Left lung (tissue), 10 donors: ENCODE results near the gene ARHGAP18. TPM values are rescaled to one million over a fixed set of nuclear protein-coding genes. Genes with fewer than 3 reads are reported as not detected.

Experiments used
- ATAC-seq: fragments of 200-7000 bp; cut with Tn5 transposase; one replicate; pipeline ENCODE4 v1.9.1; 2020; ENCODE audit warnings: moderate library complexity
- DNase-seq, 4 donors: peaks; one replicate each; pipeline ENCODE4 v3.0.0-alpha.2; 2013 to 2020
- H3K27ac ChIP-seq, 2 donors: fragments of 200-600 bp; sonication (generic) in 1 of 2; one replicate each; pipeline versions ENCODE4 v1.5.0 to v1.8.0; 2020 to 2021
- H3K27me3 ChIP-seq, 2 donors: fragments of 200-600 bp; sonication (generic) in 1 of 2; one replicate each; pipeline versions ENCODE4 v1.5.0 to v1.8.0; 2020 to 2021
- H3K36me3 ChIP-seq, 2 donors: fragments of 200-600 bp; sonication (generic) in 1 of 2; one replicate each; pipeline versions ENCODE4 v1.5.0 to v1.8.0; 2020 to 2021
- H3K4me1 ChIP-seq, 2 donors: fragments of 200-600 bp; one replicate each; pipeline ENCODE4 v1.8.0; 2021
- H3K4me3 ChIP-seq, 2 donors: fragments of 200-600 bp; sonication (generic) in 1 of 2; one replicate each; pipeline versions ENCODE4 v1.5.0 to v1.8.0; 2020 to 2021; ENCODE audit warnings: mild to moderate bottlenecking in 1 of 2
- H3K9me3 ChIP-seq, 2 donors: fragments of 200-600 bp; sonication (generic) in 1 of 2; one replicate each; pipeline versions ENCODE4 v1.5.0 to v1.8.0; 2020 to 2021
- CTCF ChIP-seq, 2 donors: fragments of 200-600 bp; sonication (generic) in 1 of 2; IDR thresholded peaks; one replicate each; pipeline versions ENCODE4 v1.5.0 to v1.8.0; 2021; ENCODE audit warnings: antibody characterized with exemption in 2 of 2
- intact Hi-C, 2 donors: fragments of 100-400 bp; cut with DNase I; formaldehyde crosslinking; loops; one replicate each; pipeline versions ENCODE4 v1.11.2 to v1.14.2; 2022
- polyA plus RNA-seq, 6 donors: library from polyadenylated mRNA; unstranded; fragments of 120-200 nt; gene quantifications; one replicate each; pipeline ENCODE4 v1.2.1, GENCODE V29; 2013; ENCODE audit not compliant: insufficient read length in 6 of 6
- total RNA-seq, 2 donors: library from RNA; stranded (reverse); fragmentation: NEBNext Ultra II Directional; extraction: Animal tissue kit (Norgen Biotek cat#: 25700); gene quantifications; one replicate each; pipeline ENCODE4 v1.2.1, GENCODE V29; 2021
- donor health status: DM: no; HTN: yes; CAD: no.
- donor health status: DM: no; HTN: no; CAD: no.

Gene ARHGAP18
- total and polyA plus RNA-seq, 8 donors: 46.0 to 76.4 (median 67.9) TPM

GRCh38 chr6:129707882-129708495 is 2.0 kb downstream of the ARHGAP18 start:
- Histone ChIP-seq H3K4me1 (peaks cover 6 to 44% of the 10 kb centered on the region in 2 donors), H3K27me3 (no peaks in the 10 kb centered on the region), H3K9me3 (no peaks in the 10 kb centered on the region), H3K36me3 (peaks cover 0 to 10% of the 10 kb centered on the region in 2 donors), H3K4me3 (peak overlapping the region; percentile 66 to 73), H3K27ac (peak overlapping the region in 1 of 2 donors; percentile 82)
- DNase-seq (no peak), ATAC-seq (no peak)
- intact Hi-C loops: no loop called here
- TF ChIP-seq CTCF (IDR thresholded peaks at IDR 0.05): no peak

- H3K9me3 ChIP-seq: no peaks in the 10 kb centered on the region
- H3K36me3 ChIP-seq: peaks cover 0 to 10% of the 10 kb centered on the region in 2 donors
- DNase-seq (no peak), ATAC-seq (no peak)
- no peaks in the 10 kb centered on the region for H3K27me3 ChIP-seq
- H3K4me1 ChIP-seq: peaks cover 6 to 53% of the 10 kb centered on the region in 2 donors
- no peak overlapping the region for H3K4me3 ChIP-seq
- intact Hi-C loops: no loop called here
- no peak overlapping the region for H3K27ac ChIP-seq
- no peak for TF ChIP-seq CTCF (IDR thresholded peaks at IDR 0.05)
Measured at GRCh38 chr6:129707028-129707427, 2.9 kb downstream of the ARHGAP18 start.

GRCh38 chr6:129705212-129705611 is 4.8 kb downstream of the ARHGAP18 start:
- H3K27ac ChIP-seq: no peak overlapping the region
- H3K4me1 ChIP-seq: peaks cover 6 to 61% of the 10 kb centered on the region in 2 donors
- H3K36me3 ChIP-seq: peaks cover 0 to 10% of the 10 kb centered on the region in 2 donors
- no peak for TF ChIP-seq CTCF (IDR thresholded peaks at IDR 0.05)
- H3K27me3 ChIP-seq: no peaks in the 10 kb centered on the region
- DNase-seq (no peak), ATAC-seq (no peak)
- H3K4me3 ChIP-seq: no peak overlapping the region
- H3K9me3 ChIP-seq: no peaks in the 10 kb centered on the region
- intact Hi-C loops: no loop called here

GRCh38 chr6:129704708-129705107 is 5.3 kb downstream of the ARHGAP18 start:
- ATAC-seq: no peak
- peaks cover 6 to 66% of the 10 kb centered on the region in 2 donors for H3K4me1 ChIP-seq
- no peak overlapping the region for H3K4me3 ChIP-seq
- H3K27me3 ChIP-seq: no peaks in the 10 kb centered on the region
- intact Hi-C loops: no loop called here
- peaks cover 0 to 10% of the 10 kb centered on the region in 2 donors for H3K36me3 ChIP-seq
- no peak for TF ChIP-seq CTCF (IDR thresholded peaks at IDR 0.05)
- H3K27ac ChIP-seq: no peak overlapping the region
- no peak for DNase-seq
- no peaks in the 10 kb centered on the region for H3K9me3 ChIP-seq

- DNase-seq: no peak
- Histone ChIP-seq H3K27me3 (no peaks in the 10 kb centered on the region), H3K9me3 (no peaks in the 10 kb centered on the region), H3K4me3 (no peak overlapping the region), H3K4me1 (peaks cover 0 to 74% of the 10 kb centered on the region in 2 donors), H3K36me3 (peaks cover 0 to 10% of the 10 kb centered on the region in 2 donors), H3K27ac (peak overlapping the region in 1 of 2 donors; percentile 45)
- TF ChIP-seq CTCF (IDR thresholded peaks at IDR 0.05): no peak
- ATAC-seq: no peak
- intact Hi-C loops: no loop called here
Measured at GRCh38 chr6:129701721-129702455, 8.1 kb downstream of the ARHGAP18 start.
